RWPE2 (cell line): ENCODE measurements around the gene FGF6.

ENCODE experiments used
- ATAC-seq: fragments of 200-7000 bp; cut with Tn5 transposase; 3 replicates; pipeline ENCODE4 v1.9.1; 2021; ENCODE audit warnings: low read depth
- DNase-seq: peaks from one replicate; pipeline ENCODE4 v3.0.0-alpha.2; 2020; ENCODE audit warnings: low spot score
- H3K27ac ChIP-seq: fragments of 450-650 bp; 2 replicates; pipeline ENCODE4 v1.5.1; 2017; ENCODE audit warnings: mild to moderate bottlenecking; ENCODE audit not compliant: poor library complexity, severe bottlenecking
- H3K27me3 ChIP-seq: fragments of 250-450 bp; sonication (Bioruptor Pico); 2 replicates; pipeline ENCODE4 v1.5.1; 2021; ENCODE audit warnings: mild to moderate bottlenecking, moderate library complexity; ENCODE audit not compliant: insufficient read depth, poor library complexity, severe bottlenecking
- H3K36me3 ChIP-seq: fragments of 250-450 bp; sonication (Bioruptor Pico); 2 replicates; pipeline ENCODE4 v1.5.1; 2020; ENCODE audit warnings: low read depth, mild to moderate bottlenecking, moderate library complexity
- H3K4me1 ChIP-seq: fragments of 250-450 bp; sonication (Bioruptor Pico); 2 replicates; pipeline ENCODE4 v1.5.1; 2021; ENCODE audit warnings: mild to moderate bottlenecking, moderate library complexity; ENCODE audit not compliant: insufficient read depth, poor library complexity, severe bottlenecking
- H3K4me3 ChIP-seq: fragments of 250-450 bp; sonication (Bioruptor Pico); 2 replicates; pipeline ENCODE4 v1.5.1; 2021; ENCODE audit warnings: mild to moderate bottlenecking, moderate library complexity; ENCODE audit not compliant: severe bottlenecking
- H3K9me3 ChIP-seq: fragments of 250-450 bp; sonication (Bioruptor Pico); 2 replicates; pipeline ENCODE4 v1.5.1; 2021; ENCODE audit warnings: mild to moderate bottlenecking, moderate library complexity; ENCODE audit not compliant: severe bottlenecking
- TF ChIP-seq, protein P1 (sequence below): fragments of 450-650 bp; IDR thresholded peaks from one replicate; pipeline ENCODE4 v1.5.1; 2017; ENCODE audit warnings: mild to moderate bottlenecking, moderate library complexity; ENCODE audit not compliant: poor library complexity, severe bottlenecking

Gene FGF6

DNA sequence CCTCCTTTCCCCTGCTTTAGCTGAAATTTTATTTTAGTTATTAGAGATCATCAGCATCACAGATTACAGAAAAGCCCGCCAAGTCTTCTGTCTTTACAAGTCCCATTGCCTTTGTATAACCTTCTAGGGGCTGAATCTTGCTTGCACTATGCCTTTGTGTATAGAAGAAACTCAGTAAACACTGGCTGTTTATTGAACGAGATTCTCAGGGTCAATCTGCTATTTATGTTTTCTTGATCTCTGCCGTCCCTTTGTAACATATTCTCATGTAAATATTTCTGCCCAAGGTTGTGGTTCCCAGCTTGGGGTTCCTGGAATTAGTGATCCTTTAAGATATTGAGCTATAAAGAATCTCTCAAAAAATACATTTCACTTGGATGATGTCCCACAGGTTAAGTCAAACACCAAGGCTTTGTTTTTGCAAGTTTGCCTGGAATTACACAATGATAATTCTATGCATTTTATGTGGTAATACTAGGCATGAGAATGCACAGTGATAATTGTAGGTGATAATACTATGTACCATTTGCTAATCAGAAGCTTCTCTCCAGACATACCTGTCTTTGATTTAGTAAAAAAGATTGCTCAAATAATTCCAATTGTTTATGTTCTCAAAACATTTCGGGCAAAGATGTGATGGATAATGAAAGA, 40.6 kb upstream of the FGF6 start:
- H3K4me3 ChIP-seq: no peak overlapping the region
- DNase-seq (no peak), ATAC-seq (no peak)
- H3K36me3 ChIP-seq: peaks cover 28% of the 10 kb centered on the region
- H3K27ac ChIP-seq: no peak overlapping the region
- no peaks in the 10 kb centered on the region for H3K27me3 ChIP-seq
- H3K9me3 ChIP-seq: no peaks in the 10 kb centered on the region
- H3K4me1 ChIP-seq: peaks cover 22% of the 10 kb centered on the region
- TF ChIP-seq, protein P1, sequence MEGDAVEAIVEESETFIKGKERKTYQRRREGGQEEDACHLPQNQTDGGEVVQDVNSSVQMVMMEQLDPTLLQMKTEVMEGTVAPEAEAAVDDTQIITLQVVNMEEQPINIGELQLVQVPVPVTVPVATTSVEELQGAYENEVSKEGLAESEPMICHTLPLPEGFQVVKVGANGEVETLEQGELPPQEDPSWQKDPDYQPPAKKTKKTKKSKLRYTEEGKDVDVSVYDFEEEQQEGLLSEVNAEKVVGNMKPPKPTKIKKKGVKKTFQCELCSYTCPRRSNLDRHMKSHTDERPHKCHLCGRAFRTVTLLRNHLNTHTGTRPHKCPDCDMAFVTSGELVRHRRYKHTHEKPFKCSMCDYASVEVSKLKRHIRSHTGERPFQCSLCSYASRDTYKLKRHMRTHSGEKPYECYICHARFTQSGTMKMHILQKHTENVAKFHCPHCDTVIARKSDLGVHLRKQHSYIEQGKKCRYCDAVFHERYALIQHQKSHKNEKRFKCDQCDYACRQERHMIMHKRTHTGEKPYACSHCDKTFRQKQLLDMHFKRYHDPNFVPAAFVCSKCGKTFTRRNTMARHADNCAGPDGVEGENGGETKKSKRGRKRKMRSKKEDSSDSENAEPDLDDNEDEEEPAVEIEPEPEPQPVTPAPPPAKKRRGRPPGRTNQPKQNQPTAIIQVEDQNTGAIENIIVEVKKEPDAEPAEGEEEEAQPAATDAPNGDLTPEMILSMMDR: no peak

GRCh38 chr12:4483885-4484823, 38.5 kb upstream of the FGF6 start:
- DNase-seq (no peak), ATAC-seq (peak; percentile 83)
- no peaks in the 10 kb centered on the region for H3K27me3 ChIP-seq
- TF ChIP-seq, protein P1: no peak
- H3K27ac ChIP-seq: peak overlapping the region; percentile 35
- H3K36me3 ChIP-seq: peaks cover 8% of the 10 kb centered on the region
- no peak overlapping the region for H3K4me3 ChIP-seq
- peaks cover 2% of the 10 kb centered on the region for H3K9me3 ChIP-seq
- H3K4me1 ChIP-seq: peaks cover 22% of the 10 kb centered on the region

DNA sequence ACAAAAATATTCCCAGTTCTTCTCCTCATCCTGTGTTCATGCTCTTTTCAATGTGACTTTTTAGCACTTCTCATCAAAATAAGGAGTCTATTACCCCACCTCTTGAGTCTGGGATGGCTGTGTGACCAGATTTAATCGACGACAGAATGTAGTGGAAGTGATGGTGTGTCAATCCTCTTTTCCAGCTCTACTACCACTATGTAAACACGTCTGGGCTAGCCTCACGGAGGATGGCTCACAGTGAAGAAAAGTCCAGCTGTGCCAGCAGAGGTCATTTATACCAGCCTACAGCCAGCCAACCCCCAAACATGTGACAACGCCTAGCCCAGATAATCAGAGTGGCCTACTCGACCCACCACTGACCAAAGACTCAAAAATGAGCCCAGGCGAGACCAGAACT, 37.3 kb upstream of the FGF6 start:
- ATAC-seq: no peak
- H3K36me3 ChIP-seq: no peaks in the 10 kb centered on the region

DNA sequence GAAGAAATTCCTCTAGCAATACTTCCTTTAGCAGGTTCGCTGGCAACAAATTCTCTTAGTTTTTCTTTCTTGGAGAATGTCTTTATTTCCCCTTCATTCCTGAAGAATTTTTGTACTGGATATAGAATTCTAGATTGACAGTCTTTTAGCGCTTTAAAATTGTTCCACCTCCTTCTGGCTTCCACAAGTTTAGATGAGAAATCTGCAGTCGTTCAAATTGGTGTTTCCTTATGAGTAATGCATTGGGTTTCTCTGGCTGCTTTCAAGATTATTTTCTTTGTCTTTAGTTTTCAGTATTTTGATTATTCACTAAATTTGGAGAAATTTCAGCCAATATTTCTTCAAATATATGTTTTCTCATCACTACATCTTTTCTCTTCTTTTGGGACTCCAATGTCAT, 33.3 kb upstream of the FGF6 start:
- no peak overlapping the region for H3K27ac ChIP-seq
- no peak for DNase-seq
- TF ChIP-seq, protein P1: no peak
- peaks cover 3% of the 10 kb centered on the region for H3K9me3 ChIP-seq
- H3K4me1 ChIP-seq: peaks cover 4% of the 10 kb centered on the region
- no peak for ATAC-seq
- peaks cover 7% of the 10 kb centered on the region for H3K27me3 ChIP-seq
- H3K36me3 ChIP-seq: no peaks in the 10 kb centered on the region
- no peak overlapping the region for H3K4me3 ChIP-seq

More for the DNA sequence above, 37.3 kb upstream of the FGF6 start:
- DNase-seq: no peak
- Histone ChIP-seq H3K4me1 (peaks cover 22% of the 10 kb centered on the region), H3K4me3 (no peak overlapping the region), H3K9me3 (peaks cover 3% of the 10 kb centered on the region), H3K27ac (no peak overlapping the region), H3K27me3 (no peaks in the 10 kb centered on the region)
- TF ChIP-seq, protein P1: no peak
